ENCODE data around the gene CHRDL2.

DNA sequence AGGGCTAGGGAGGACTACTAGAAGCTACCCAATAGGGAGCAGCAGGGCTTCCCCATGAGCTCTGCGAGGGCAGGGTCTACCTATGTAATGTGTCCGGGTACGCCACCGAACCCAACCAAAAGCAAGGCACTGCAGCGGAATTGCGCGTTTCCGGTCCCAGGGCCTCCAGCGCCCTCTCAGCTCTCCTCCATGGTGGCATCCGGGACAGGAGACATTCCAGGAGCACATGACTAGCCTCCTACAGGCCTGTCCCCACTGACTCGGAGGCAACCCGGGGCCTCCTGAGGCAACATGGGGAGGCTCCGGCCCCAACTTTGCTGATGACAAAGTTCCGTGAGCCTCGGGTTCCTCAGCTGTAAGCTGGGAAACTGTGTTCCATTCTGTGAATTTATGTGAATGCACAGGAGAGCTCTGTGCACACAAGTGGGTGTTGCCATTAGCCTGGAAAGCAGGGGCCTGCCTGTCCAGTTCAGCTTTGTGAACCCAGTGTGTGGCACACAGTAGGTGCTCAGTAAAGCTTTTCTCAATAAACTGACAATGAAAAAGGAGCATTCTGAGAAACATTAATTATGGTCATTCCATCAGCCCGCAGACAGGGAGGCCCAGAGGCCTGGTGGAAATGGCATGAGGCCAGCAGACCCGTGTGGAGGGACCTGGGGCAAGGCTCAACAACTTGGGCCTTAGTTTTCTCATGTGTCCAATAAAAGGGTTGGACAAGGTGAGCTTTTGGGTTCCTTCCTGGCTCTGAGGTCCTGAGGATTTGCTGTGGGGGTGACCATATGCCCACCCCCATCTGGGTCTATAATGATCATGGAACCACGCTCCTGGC lies 50.3 kb downstream of the CHRDL2 start:
- TF ChIP-seq EZH2 (IDR thresholded peaks at IDR 0.05; ENCODE audit: insufficient read depth, poor library complexity, severe bottlenecking) (no peak), EZH2phosphoT487 (IDR thresholded peaks at IDR 0.05; ENCODE audit: insufficient read depth, low read depth) (no peak)

All from GM23248 (cell line).